Prostate gland (tissue), 2 donors: Measurements from ENCODE around the gene SLC17A2.

ENCODE experiments used
- POLR2A ChIP-seq: fragments of 450-650 bp; IDR thresholded peaks from one replicate; pipeline ENCODE4 v1.6.1; 2016; ENCODE audit warnings: antibody characterized with exemption, mild to moderate bottlenecking
- POLR2AphosphoS5 ChIP-seq: sonication (generic); formaldehyde crosslinking; IDR thresholded peaks from one replicate; pipeline ENCODE4 v1.6.1; 2017; ENCODE audit warnings: antibody characterized with exemption
- TF ChIP-seq, protein P1 (sequence below), 4 experiments: fragments of 200-600 bp in 2 of 4; fragments of 450-650 bp in 2 of 4; sonication (generic) in 2 of 4; IDR thresholded peaks; 1 replicate in 3 of 4; 2 replicates in 1 of 4; pipeline ENCODE4 v1.5.1; 2016 to 2019; ENCODE audit warnings: antibody characterized with exemption in 4 of 4, mild to moderate bottlenecking in 2 of 4, moderate library complexity in 2 of 4

DNA sequence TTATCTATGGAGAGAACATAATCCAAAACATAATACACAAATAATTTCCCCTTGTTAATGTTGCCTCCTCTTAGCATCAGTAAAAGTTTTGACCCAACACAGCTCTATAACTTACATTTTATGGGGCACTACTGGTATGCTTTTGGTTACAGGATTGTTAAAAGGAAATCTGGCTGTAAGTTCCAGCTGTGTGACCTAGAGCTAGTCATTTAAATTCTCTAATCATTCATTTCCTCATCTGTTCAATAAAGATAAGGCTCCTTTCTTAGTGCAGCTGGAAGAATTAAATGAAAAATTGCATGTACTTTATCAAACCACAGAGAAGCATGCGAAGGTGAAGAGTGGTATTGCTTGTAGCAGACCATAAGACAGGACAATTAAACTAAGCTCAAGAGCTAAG, 4.6 kb downstream of the SLC17A2 start:
- TF ChIP-seq, protein P1, sequence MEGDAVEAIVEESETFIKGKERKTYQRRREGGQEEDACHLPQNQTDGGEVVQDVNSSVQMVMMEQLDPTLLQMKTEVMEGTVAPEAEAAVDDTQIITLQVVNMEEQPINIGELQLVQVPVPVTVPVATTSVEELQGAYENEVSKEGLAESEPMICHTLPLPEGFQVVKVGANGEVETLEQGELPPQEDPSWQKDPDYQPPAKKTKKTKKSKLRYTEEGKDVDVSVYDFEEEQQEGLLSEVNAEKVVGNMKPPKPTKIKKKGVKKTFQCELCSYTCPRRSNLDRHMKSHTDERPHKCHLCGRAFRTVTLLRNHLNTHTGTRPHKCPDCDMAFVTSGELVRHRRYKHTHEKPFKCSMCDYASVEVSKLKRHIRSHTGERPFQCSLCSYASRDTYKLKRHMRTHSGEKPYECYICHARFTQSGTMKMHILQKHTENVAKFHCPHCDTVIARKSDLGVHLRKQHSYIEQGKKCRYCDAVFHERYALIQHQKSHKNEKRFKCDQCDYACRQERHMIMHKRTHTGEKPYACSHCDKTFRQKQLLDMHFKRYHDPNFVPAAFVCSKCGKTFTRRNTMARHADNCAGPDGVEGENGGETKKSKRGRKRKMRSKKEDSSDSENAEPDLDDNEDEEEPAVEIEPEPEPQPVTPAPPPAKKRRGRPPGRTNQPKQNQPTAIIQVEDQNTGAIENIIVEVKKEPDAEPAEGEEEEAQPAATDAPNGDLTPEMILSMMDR (IDR thresholded peaks at IDR 0.05): no peak
- TF ChIP-seq POLR2AphosphoS5 (no peak), POLR2A (no peak)
